ENCODE measurements around the gene TENM4.

DNA sequence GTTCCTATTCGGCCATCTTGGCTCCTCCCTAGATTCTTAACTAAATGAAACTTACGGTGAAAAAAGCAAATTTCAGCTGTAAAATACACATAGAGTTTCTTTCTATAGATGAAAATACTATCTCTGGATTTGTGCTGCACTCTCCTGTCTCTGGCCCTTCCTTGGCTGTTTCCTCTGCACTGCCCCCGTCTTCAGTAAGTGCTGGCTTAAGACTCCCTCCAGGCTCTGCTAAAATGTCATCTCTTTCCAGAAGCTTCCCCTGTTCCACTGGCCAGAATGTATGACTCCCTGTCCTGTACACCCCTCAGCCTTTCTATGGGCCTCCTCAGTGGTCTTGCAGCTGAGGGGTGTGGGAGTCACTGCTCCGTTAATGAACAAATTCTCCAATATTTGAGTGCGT is 757.1 kb downstream of the TENM4 start:
- no peak for TF ChIP-seq POLR2AphosphoS5 (IDR thresholded peaks at IDR 0.05; ENCODE audit: low read depth, low read length)
- no peak for TF ChIP-seq TAF1 (IDR thresholded peaks at IDR 0.05; ENCODE audit: borderline replicate concordance, insufficient read depth, low read length)
- no peak for TF ChIP-seq SIN3A (IDR thresholded peaks at IDR 0.05; ENCODE audit: borderline replicate concordance, insufficient read depth, low read length)
- TF ChIP-seq REST (IDR thresholded peaks at IDR 0.05; ENCODE audit: insufficient read depth in 1 of 2, low read depth in 2 of 2, low read length in 2 of 2) = no peak
- no peak for TF ChIP-seq FOXP2 (optimal IDR thresholded peaks at IDR 0.05; ENCODE audit: borderline replicate concordance, extremely low read depth, extremely low read length, insufficient read depth)
